Esophagus muscularis mucosa (tissue), 4 donors: ENCODE measurements around the gene LRRC4C.

Experiments used
- CTCF ChIP-seq, 3 experiments: fragments of 200-600 bp in 2 of 3; fragments of 450-650 bp in 1 of 3; sonication (generic) in 2 of 3; IDR thresholded peaks; one replicate each; pipeline ENCODE4 v1.5.1; 2017 to 2019; ENCODE audit warnings: antibody characterized with exemption in 3 of 3, mild to moderate bottlenecking in 2 of 3, moderate library complexity in 1 of 3
- EP300 ChIP-seq: sonication (generic); formaldehyde crosslinking; IDR thresholded peaks from one replicate; pipeline ENCODE4 v1.6.1; 2017; ENCODE audit warnings: antibody characterized with exemption
- POLR2A ChIP-seq: fragments of 450-650 bp; IDR thresholded peaks from one replicate; pipeline ENCODE4 v1.6.1; 2017; ENCODE audit warnings: antibody characterized with exemption, moderate library complexity, mild to moderate bottlenecking, low read depth

- TF ChIP-seq EP300 (no peak), POLR2A (no peak), CTCF (IDR thresholded peaks at IDR 0.05) (no peak)
Measured at GRCh38 chr11:41392596-41392995, 66.9 kb downstream of the LRRC4C start.
